ENCODE results near the gene LEP. TPM values are rescaled to one million over a fixed set of nuclear protein-coding genes. Genes with fewer than 3 reads are reported as not detected.
"Not testable (repeated sequence)": the region's sequence is repeated elsewhere in the genome, so short reads cannot be mapped to it uniquely, and the experiment has no call there.

Gene LEP
- total RNA-seq, 1 experiment from 2014 or later = not detected

- DNase-seq (ENCODE audit: low read depth); in situ Hi-C loops (cut with HindIII; ENCODE audit: low pct_unique_long_range_greater_than_20kb, low sequenced_read_pairs): not testable (repeated sequence)
Observed at GRCh38 chr7:128298004-128298403, 56.9 kb downstream of the LEP start.

- DNase-seq (ENCODE audit: low read depth) = no peak
- in situ Hi-C loops (cut with HindIII; ENCODE audit: low pct_unique_long_range_greater_than_20kb, low sequenced_read_pairs) = no loop called here
Observed at GRCh38 chr7:128299109-128299607, 58.1 kb downstream of the LEP start.

- in situ Hi-C loops (cut with HindIII; ENCODE audit: low pct_unique_long_range_greater_than_20kb, low sequenced_read_pairs) = no loop called here
Observed at GRCh38 chr7:128302139-128302538, 61.1 kb downstream of the LEP start.

GRCh38 chr7:128303133-128303532, 62.1 kb downstream of the LEP start:
- in situ Hi-C loops (cut with HindIII; ENCODE audit: low pct_unique_long_range_greater_than_20kb, low sequenced_read_pairs) = no loop called here
- no peak for DNase-seq (ENCODE audit: low read depth)

More at GRCh38 chr7:128302139-128302538, 61.1 kb downstream of the LEP start:
- no peak for DNase-seq (ENCODE audit: low read depth)

- in situ Hi-C loops (cut with HindIII; ENCODE audit: low pct_unique_long_range_greater_than_20kb, low sequenced_read_pairs) = no loop called here
- DNase-seq (ENCODE audit: low read depth) = no peak
Observed at GRCh38 chr7:128303643-128304042, 62.6 kb downstream of the LEP start.

- in situ Hi-C loops (cut with HindIII; ENCODE audit: low pct_unique_long_range_greater_than_20kb, low sequenced_read_pairs) = no loop called here
- no peak for DNase-seq (ENCODE audit: low read depth)
Observed at GRCh38 chr7:128304212-128304611, 63.1 kb downstream of the LEP start.

GRCh38 chr7:128307061-128307460, 66.0 kb downstream of the LEP start:
- no peak for DNase-seq (ENCODE audit: low read depth)
- in situ Hi-C loops (cut with HindIII; ENCODE audit: low pct_unique_long_range_greater_than_20kb, low sequenced_read_pairs) = no loop called here

Other genes with a start within 250 kb of the LEP start
- not detected in 2 replicates for gene LRRC4, start 209.8 kb upstream of the LEP start, total RNA-seq (2014; rRNA removed; shearing (Covaris generic); ENCODE audit: low replicate concordance)
- 12.9 and 30.0 TPM in 2 replicates for gene RBM28, start 102.6 kb downstream of the LEP start, total RNA-seq (2014; rRNA removed; shearing (Covaris generic); ENCODE audit: low replicate concordance)
- 0.91 TPM in 1 of 2 replicates, not detected in the other for gene PRRT4, start 120.4 kb downstream of the LEP start, total RNA-seq (2014; rRNA removed; shearing (Covaris generic); ENCODE audit: low replicate concordance)
- gene IMPDH1, start 168.7 kb downstream of the LEP start, total RNA-seq (2014; rRNA removed; shearing (Covaris generic); ENCODE audit: low replicate concordance) = 44.7 and 65.4 TPM in 2 replicates
- 8.6 and 14.8 TPM in 2 replicates for gene HILPDA, start 214.6 kb downstream of the LEP start, total RNA-seq (2014; rRNA removed; shearing (Covaris generic); ENCODE audit: low replicate concordance)
- gene METTL2B, start 235.5 kb downstream of the LEP start, total RNA-seq (2014; rRNA removed; shearing (Covaris generic); ENCODE audit: low replicate concordance) = 17.3 and 22.4 TPM in 2 replicates

All from Caki2 (cell line).